Colonic mucosa (tissue), 4 donors: ENCODE data around the gene AOX1. TPM values are rescaled to one million over a fixed set of nuclear protein-coding genes. Genes with fewer than 3 reads are reported as not detected.
A peak's percentile ranks its signal among the peaks of the same experiment; 100 is the strongest.

Experiments used
- DNase-seq: peaks from one replicate; pipeline ENCODE4 v3.0.0-alpha.2; 2020
- H3K27ac ChIP-seq: fragments of 200-600 bp; one replicate; pipeline ENCODE4 v1.8.0; 2021
- H3K27me3 ChIP-seq: fragments of 200-600 bp; one replicate; pipeline ENCODE4 v1.8.0; 2021
- H3K36me3 ChIP-seq: fragments of 200-600 bp; one replicate; pipeline ENCODE4 v1.8.0; 2021
- H3K4me1 ChIP-seq: fragments of 200-600 bp; one replicate; pipeline ENCODE4 v1.8.0; 2021; ENCODE audit warnings: mild to moderate bottlenecking
- H3K4me3 ChIP-seq: fragments of 200-600 bp; one replicate; pipeline ENCODE4 v1.8.0; 2021
- H3K9ac ChIP-seq, 2 donors: one replicate each; pipeline ENCODE4 v1.7.0; 2013; ENCODE audit warnings: control low read depth in 2 of 2, low read depth in 2 of 2, low read length in 2 of 2
- H3K9me3 ChIP-seq: fragments of 200-600 bp; one replicate; pipeline ENCODE4 v1.8.0; 2021
- intact Hi-C: fragments of 100-400 bp; cut with DNase I; formaldehyde crosslinking; loops from one replicate; pipeline ENCODE4 v1.14.1; 2022
- total RNA-seq, 2 donors: library from RNA; stranded (reverse); fragmentation: NEBNext Ultra II Directional in 1 of 2; extraction: Animal tissue kit (Norgen Biotek cat#: 25700) in 1 of 2; gene quantifications; one replicate each; pipeline ENCODE4 v1.2.1, GENCODE V29; 2021
- TF ChIP-seq, protein P1 (sequence below): fragments of 200-600 bp; IDR thresholded peaks from one replicate; pipeline ENCODE4 v1.8.0; 2022; ENCODE audit warnings: antibody characterized with exemption, mild to moderate bottlenecking
- donor health status: healthy.
- donor health status: DM: no; HTN: no; CAD: no.
- donor health status: DM: no; HTN: no; CAD: no.

AOX1 gene
- total RNA-seq, 2 donors from 2014 or later = 2.9 to 3.3 TPM

- Histone ChIP-seq H3K27me3 (no peaks in the 10 kb centered on the region), H3K36me3 (no peaks in the 10 kb centered on the region), H3K9ac (no peak overlapping the region), H3K4me1 (no peaks in the 10 kb centered on the region), H3K4me3 (no peak overlapping the region), H3K27ac (no peak overlapping the region), H3K9me3 (no peaks in the 10 kb centered on the region)
- intact Hi-C loops = loop anchor here (5.0 to 10.0 kb wide), 2 partner anchors 126 to 219 kb away; no protein-coding TSS in a partner anchor
- TF ChIP-seq, protein P1, sequence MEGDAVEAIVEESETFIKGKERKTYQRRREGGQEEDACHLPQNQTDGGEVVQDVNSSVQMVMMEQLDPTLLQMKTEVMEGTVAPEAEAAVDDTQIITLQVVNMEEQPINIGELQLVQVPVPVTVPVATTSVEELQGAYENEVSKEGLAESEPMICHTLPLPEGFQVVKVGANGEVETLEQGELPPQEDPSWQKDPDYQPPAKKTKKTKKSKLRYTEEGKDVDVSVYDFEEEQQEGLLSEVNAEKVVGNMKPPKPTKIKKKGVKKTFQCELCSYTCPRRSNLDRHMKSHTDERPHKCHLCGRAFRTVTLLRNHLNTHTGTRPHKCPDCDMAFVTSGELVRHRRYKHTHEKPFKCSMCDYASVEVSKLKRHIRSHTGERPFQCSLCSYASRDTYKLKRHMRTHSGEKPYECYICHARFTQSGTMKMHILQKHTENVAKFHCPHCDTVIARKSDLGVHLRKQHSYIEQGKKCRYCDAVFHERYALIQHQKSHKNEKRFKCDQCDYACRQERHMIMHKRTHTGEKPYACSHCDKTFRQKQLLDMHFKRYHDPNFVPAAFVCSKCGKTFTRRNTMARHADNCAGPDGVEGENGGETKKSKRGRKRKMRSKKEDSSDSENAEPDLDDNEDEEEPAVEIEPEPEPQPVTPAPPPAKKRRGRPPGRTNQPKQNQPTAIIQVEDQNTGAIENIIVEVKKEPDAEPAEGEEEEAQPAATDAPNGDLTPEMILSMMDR = peak; percentile 38
- peak; percentile 52 for DNase-seq
Measured at GRCh38 chr2:200703127-200703925, 117.5 kb downstream of the AOX1 start.

GRCh38 chr2:200703926-200704637, 118.3 kb downstream of the AOX1 start:
- Histone ChIP-seq H3K4me1 (no peaks in the 10 kb centered on the region), H3K9ac (no peak overlapping the region), H3K27ac (peak overlapping the region; percentile 52), H3K36me3 (no peaks in the 10 kb centered on the region), H3K9me3 (no peaks in the 10 kb centered on the region), H3K27me3 (no peaks in the 10 kb centered on the region), H3K4me3 (no peak overlapping the region)
- intact Hi-C loops = loop anchor here (5.0 to 10.0 kb wide), 2 partner anchors 127 to 219 kb away; no protein-coding TSS in a partner anchor
- no peak for DNase-seq
- TF ChIP-seq, protein P1 = no peak

DNA sequence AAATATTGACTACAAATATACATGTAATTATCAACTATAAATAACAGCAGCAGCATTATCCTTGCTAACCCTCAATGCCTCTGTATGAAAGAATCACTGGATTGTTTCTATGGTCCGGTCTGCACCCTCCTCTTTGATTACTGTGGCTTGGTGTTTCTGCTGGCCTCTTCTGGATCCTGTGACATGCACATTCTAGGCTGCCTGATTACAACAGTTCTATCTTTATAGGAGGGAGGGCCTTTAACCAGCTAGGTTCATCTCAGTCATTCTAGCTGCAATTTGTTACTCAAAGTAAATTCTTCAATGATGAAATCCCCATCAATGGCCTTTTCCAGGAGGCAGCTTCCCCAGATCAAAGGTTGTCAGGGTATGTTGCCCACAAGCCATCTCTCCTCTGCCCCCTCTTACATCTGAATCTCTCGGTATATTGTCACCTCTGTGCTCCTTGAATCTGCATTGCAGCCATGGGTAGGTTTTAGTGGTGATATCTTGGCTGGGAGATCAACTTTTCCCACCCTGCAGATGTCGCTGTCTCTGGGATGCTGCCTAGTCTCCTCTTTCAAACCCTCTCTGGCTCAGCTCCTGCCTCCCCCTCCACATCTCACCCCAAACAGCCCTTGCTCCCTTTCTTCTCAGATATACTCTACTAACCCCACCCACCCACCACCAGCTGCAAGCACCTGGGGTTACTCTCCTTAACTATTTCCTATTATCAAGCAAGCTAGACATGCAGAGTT, 119.7 kb downstream of the AOX1 start:
- no peaks in the 10 kb centered on the region for H3K4me1 ChIP-seq
- intact Hi-C loops = loop anchor here (10.0 kb wide), 1 partner anchor 221 kb away; no protein-coding TSS in a partner anchor
- TF ChIP-seq, protein P1 = no peak
- H3K27ac ChIP-seq = no peak overlapping the region
- no peak overlapping the region for H3K9ac ChIP-seq
- H3K27me3 ChIP-seq = no peaks in the 10 kb centered on the region
- H3K36me3 ChIP-seq = no peaks in the 10 kb centered on the region
- no peak for DNase-seq
- no peak overlapping the region for H3K4me3 ChIP-seq
- no peaks in the 10 kb centered on the region for H3K9me3 ChIP-seq

- TF ChIP-seq, protein P1 = no peak
- Histone ChIP-seq H3K9ac (no peak overlapping the region), H3K36me3 (no peaks in the 10 kb centered on the region), H3K27me3 (no peaks in the 10 kb centered on the region), H3K9me3 (no peaks in the 10 kb centered on the region), H3K27ac (no peak overlapping the region), H3K4me1 (no peaks in the 10 kb centered on the region), H3K4me3 (no peak overlapping the region)
- no peak for DNase-seq
- intact Hi-C loops = loop anchor here (10.0 kb wide), 1 partner anchor 224 kb away; no protein-coding TSS in a partner anchor
Measured at GRCh38 chr2:200708943-200709342, 123.1 kb downstream of the AOX1 start.
